Type B pancreatic cell (in vitro differentiated cells): Measurements from ENCODE around the gene LRMDA. TPM values are rescaled to one million over a fixed set of nuclear protein-coding genes. Genes with fewer than 3 reads are reported as not detected.

Experiments
- DNase-seq: peaks from one replicate; pipeline ENCODE4 v3.0.0; 2021; ENCODE audit warnings: mixed read lengths; ENCODE audit not compliant: unreplicated experiment; ENCODE audit errors: extremely low spot score
- H3K27ac Mint-ChIP-seq: 2 replicates; pipeline ENCODE4 v1.8.0; 2021; ENCODE audit warnings: mild to moderate bottlenecking, mixed read lengths
- H3K27me3 Mint-ChIP-seq: 2 replicates; pipeline ENCODE4 v1.8.0; 2021; ENCODE audit warnings: mixed read lengths
- H3K36me3 Mint-ChIP-seq: 2 replicates; pipeline ENCODE4 v1.8.0; 2021; ENCODE audit warnings: mixed read lengths
- H3K4me1 Mint-ChIP-seq: one replicate; pipeline ENCODE4 v1.8.0; 2021; ENCODE audit warnings: mixed read lengths; ENCODE audit not compliant: unreplicated experiment
- H3K4me3 Mint-ChIP-seq: 2 replicates; pipeline ENCODE4 v1.8.0; 2021; ENCODE audit warnings: mild to moderate bottlenecking, mixed read lengths
- H3K9me3 Mint-ChIP-seq: 2 replicates; pipeline ENCODE4 v1.8.0; 2021; ENCODE audit warnings: mixed read lengths
- total RNA-seq: library from RNA; stranded (reverse); gene quantifications from 2 replicates; pipeline ENCODE4 v1.2.1, GENCODE V29; 2021; ENCODE audit warnings: low replicate concordance
- TF ChIP-seq, protein P1 (sequence below): fragments of 200-600 bp; sonication (generic); conservative IDR thresholded peaks from 2 replicates; pipeline ENCODE4 v1.5.0; 2021; ENCODE audit warnings: antibody characterized with exemption, mild to moderate bottlenecking

LRMDA gene
- total RNA-seq, 1 donor from 2014 or later: 2.0 TPM

GRCh38 chr10:76009531-76009930 lies 578.1 kb downstream of the LRMDA start:
- Mint-ChIP-seq H3K4me3 (peak overlapping the region; percentile 67), H3K9me3 (no peaks in the 10 kb centered on the region), H3K27me3 (peaks cover 56% of the 10 kb centered on the region), H3K4me1 (peaks cover 41% of the 10 kb centered on the region), H3K36me3 (no peaks in the 10 kb centered on the region), H3K27ac (peak overlapping the region; percentile 76)
- TF ChIP-seq, protein P1, sequence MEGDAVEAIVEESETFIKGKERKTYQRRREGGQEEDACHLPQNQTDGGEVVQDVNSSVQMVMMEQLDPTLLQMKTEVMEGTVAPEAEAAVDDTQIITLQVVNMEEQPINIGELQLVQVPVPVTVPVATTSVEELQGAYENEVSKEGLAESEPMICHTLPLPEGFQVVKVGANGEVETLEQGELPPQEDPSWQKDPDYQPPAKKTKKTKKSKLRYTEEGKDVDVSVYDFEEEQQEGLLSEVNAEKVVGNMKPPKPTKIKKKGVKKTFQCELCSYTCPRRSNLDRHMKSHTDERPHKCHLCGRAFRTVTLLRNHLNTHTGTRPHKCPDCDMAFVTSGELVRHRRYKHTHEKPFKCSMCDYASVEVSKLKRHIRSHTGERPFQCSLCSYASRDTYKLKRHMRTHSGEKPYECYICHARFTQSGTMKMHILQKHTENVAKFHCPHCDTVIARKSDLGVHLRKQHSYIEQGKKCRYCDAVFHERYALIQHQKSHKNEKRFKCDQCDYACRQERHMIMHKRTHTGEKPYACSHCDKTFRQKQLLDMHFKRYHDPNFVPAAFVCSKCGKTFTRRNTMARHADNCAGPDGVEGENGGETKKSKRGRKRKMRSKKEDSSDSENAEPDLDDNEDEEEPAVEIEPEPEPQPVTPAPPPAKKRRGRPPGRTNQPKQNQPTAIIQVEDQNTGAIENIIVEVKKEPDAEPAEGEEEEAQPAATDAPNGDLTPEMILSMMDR: no peak
- no peak for DNase-seq

DNA sequence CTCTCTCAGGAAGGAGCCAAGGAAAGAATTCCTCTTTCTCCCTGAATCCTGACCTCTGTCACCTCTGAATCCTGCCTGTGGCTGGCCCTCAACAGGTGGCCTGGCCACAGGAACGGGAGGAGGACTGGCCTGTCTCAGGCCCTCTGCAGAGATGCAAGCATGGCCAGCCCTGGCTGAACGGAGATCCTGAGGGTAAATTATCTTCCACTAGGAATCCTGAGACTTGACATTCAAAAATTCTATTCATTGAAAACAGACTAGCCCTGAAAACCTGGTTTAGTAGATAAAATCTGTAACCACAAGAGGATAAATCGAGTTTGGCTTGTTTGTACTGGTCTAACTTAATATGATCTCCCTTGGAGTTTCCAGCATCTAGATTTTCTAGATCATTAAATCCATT lies 579.3 kb downstream of the LRMDA start:
- Mint-ChIP-seq H3K4me3 (peak overlapping the region; percentile 27), H3K27ac (peak overlapping the region; percentile 29), H3K9me3 (no peaks in the 10 kb centered on the region), H3K36me3 (no peaks in the 10 kb centered on the region), H3K27me3 (peaks cover 59% of the 10 kb centered on the region), H3K4me1 (peaks cover 41% of the 10 kb centered on the region)
- no peak for DNase-seq
- TF ChIP-seq, protein P1: no peak

GRCh38 chr10:76012716-76013327 lies 581.4 kb downstream of the LRMDA start:
- DNase-seq: no peak
- Mint-ChIP-seq H3K4me1 (peaks cover 27% of the 10 kb centered on the region), H3K9me3 (no peaks in the 10 kb centered on the region), H3K27me3 (peaks cover 46% of the 10 kb centered on the region), H3K4me3 (no peak overlapping the region), H3K36me3 (no peaks in the 10 kb centered on the region), H3K27ac (no peak overlapping the region)
- TF ChIP-seq, protein P1: no peak

GRCh38 chr10:76015245-76015644 lies 583.8 kb downstream of the LRMDA start:
- Mint-ChIP-seq H3K4me3 (no peak overlapping the region), H3K36me3 (no peaks in the 10 kb centered on the region), H3K27me3 (peaks cover 38% of the 10 kb centered on the region), H3K27ac (no peak overlapping the region), H3K9me3 (no peaks in the 10 kb centered on the region), H3K4me1 (peaks cover 15% of the 10 kb centered on the region)
- TF ChIP-seq, protein P1: no peak
- DNase-seq: no peak

DNA sequence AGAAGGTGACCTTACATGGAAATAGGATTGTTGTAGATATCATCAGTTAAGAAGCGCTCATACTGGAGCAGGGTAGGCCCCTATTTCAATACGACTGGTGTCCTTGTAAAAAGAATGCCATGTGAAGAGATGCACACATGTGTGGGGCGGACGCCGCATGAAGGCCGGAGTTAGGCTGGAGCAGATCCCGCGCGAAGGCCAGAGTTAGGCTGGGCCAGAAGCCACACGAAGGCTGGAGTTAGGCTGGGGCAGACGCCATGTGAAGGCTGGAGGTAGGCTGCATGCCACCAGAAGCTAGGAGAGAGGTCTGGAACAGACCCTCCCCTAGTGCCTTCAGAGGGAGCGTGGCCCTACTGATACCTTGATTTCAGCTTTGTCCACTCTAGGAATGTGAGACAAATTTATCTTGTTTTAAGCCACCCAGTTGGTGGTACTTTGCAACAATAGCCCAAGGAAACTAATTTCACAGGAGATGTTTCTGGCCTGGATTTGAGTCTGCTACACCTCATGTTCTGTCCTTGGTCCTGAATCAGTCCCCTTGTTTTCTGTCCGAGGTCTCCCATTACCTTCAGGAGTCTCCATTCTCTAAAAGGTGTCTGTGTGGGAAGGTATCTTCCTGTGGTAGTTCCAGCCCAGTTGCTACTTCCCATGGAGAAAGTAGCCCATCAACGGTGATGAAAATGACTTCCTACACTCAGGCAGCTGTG lies 585.8 kb downstream of the LRMDA start:
- no peaks in the 10 kb centered on the region for H3K9me3 Mint-ChIP-seq
- H3K27ac Mint-ChIP-seq: no peak overlapping the region
- no peaks in the 10 kb centered on the region for H3K36me3 Mint-ChIP-seq
- peaks cover 40% of the 10 kb centered on the region for H3K27me3 Mint-ChIP-seq
- peaks cover 12% of the 10 kb centered on the region for H3K4me1 Mint-ChIP-seq
- H3K4me3 Mint-ChIP-seq: no peak overlapping the region
- no peak for DNase-seq
- TF ChIP-seq, protein P1: no peak
